Activated CD4-positive, alpha-beta T cell treated with anti-CD3 and anti-CD28 coated beads, Interleukin-2, amount 50 U/mL, for 24 hours (primary cell): Measurements from ENCODE around the gene DLG2.

Source experiments
- DNase-seq, 2 donors: peaks; one replicate each; pipeline ENCODE4 v3.0.0-alpha.2; 2020; ENCODE audit warnings: low read depth in 1 of 2, low spot score in 1 of 2

The DLG2 gene

GRCh38 chr11:83715927-83716535 lies 1911.1 kb downstream of the DLG2 start:
- DNase-seq: no peak

GRCh38 chr11:83713708-83714107 lies 1913.4 kb downstream of the DLG2 start:
- no peak for DNase-seq

GRCh38 chr11:83711106-83711527 lies 1916.0 kb downstream of the DLG2 start:
- DNase-seq: no peak

GRCh38 chr11:83709434-83709833 lies 1917.7 kb downstream of the DLG2 start:
- DNase-seq: no peak

- DNase-seq: no peak
Observed at GRCh38 chr11:83706566-83706965, 1920.6 kb downstream of the DLG2 start.

GRCh38 chr11:83702796-83703195 lies 1924.3 kb downstream of the DLG2 start:
- DNase-seq: no peak

DNA sequence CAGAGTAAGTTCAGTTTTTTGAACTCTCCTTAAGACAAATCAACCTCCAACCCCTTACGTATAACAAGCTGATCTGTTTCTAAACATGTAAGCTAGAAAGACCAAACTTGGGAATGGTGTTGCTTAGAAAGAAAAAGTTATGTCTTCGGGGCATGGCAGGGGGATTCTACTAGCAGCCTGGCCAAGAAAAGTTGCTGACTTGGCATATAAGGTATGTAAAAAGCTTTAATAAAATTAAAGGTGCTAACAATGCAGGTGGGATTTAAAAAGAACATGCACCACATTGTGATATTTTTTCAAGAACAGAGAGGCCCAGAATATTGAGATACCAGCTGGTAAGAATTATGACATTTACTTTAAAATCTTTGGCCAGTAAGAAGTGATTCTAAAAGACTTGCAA lies 1929.6 kb downstream of the DLG2 start:
- DNase-seq: no peak

GRCh38 chr11:83695046-83695445 lies 1932.1 kb downstream of the DLG2 start:
- DNase-seq: no peak

- no peak for DNase-seq
Observed at GRCh38 chr11:83694191-83694910, 1932.8 kb downstream of the DLG2 start.

DNA sequence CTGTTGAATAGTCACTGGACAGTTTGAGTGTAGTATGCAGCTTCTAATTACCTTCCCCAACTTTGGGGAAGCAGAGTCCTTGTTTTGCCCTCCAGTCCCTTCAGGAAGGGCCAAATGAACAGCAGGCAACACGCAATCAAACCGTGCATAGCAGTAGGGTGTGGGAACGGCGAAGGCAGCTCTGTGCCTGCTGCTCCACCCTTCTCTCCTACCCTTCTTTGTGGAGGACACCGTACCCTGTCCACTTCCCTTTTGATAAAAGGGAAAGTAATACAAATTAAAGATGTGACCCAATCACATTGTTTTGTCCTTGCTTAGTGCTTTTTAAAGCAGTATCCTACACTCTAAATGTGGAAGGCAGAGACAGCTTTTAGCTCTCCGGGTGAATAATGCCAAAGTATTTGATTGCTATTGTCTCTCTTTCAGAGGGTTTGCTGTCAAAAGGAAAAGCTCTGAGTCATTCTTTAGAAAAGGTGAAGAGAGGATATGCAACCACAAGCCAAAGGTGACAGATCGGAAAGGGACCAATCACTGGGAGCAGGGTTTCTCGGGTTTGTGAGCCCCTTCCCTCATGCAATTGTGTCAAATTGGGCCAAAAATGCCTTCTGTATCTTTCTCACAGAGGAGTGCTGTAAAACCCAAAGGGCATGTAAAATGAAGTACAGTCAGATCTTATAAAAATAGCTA lies 1933.7 kb downstream of the DLG2 start:
- no peak for DNase-seq

GRCh38 chr11:83692675-83693074 lies 1934.5 kb downstream of the DLG2 start:
- DNase-seq: no peak

- no peak for DNase-seq
Observed at GRCh38 chr11:83691451-83691950, 1935.6 kb downstream of the DLG2 start.

DNA sequence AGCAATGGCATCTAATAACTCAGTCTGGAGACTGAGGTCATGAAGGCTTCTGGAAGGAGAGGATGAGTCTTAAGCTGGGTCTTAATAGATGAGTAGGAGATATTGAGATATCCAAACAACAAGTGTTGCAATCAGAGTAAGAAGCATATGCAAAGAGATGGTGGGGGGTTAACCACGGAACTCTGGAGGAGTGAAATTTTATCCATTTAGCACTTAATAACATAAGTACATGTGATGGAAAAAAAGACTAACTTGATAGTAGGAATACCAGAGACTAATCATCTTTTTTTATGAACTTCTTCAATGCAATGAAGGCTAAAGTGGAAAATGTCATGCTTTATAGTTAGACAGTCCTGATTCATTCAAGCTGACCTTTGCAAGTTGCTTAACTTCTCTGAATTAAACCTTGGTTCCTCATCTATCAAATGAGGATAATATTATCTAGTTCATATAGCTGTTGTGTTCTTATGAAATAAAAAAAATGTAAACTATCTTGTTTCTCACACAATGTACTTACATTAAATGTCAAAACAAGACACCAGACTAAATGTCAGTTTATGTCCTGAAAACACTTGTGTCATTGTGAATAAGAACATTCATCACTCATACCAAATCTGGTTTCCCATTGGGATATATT lies 1937.9 kb downstream of the DLG2 start:
- DNase-seq: no peak

- no peak for DNase-seq
Observed at GRCh38 chr11:83687787-83688186, 1939.4 kb downstream of the DLG2 start.

DNA sequence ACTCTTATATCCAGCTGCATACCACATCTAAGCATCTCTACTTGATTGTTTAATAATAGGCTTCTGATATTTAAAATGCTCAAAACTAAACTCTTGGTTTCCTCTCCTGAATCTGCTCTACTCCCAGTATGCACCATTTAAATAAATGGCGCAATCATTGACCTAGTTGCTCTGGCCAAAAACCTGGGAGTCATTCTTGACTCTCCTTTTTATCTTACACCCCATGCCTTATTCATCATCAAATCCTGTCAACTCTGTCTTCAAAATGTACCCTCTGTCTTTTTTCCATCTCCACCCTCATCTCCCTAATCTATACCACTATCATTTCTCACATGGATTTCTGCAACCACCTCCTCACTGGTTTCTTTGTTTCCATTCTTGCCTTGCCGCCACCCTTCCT lies 1941.4 kb downstream of the DLG2 start:
- DNase-seq: no peak

GRCh38 chr11:83684071-83684470 lies 1943.1 kb downstream of the DLG2 start:
- DNase-seq: no peak

- DNase-seq: no peak
Observed at GRCh38 chr11:83682611-83682973, 1944.6 kb downstream of the DLG2 start.

- no peak for DNase-seq
Observed at GRCh38 chr11:83681906-83682610, 1945.1 kb downstream of the DLG2 start.

GRCh38 chr11:83681031-83681781 lies 1945.9 kb downstream of the DLG2 start:
- no peak for DNase-seq

DNA sequence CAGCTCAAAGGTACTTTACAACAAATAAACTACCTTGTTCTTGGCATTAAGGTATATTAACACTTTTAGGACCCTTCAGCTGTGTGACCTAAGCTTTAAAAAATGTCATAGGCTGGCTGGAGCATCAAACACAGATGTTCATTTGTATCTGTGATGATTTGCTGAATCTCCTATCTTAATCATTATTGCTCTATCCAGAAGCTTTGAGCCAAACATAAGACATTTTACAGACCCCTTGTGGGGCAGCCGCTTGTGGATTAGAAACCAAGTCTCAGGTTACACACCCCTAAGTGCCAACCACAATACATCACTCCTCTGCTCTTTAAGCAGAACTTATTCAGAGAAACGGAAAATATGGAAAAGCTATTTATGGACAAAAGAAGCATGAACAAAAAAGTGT lies 1946.8 kb downstream of the DLG2 start:
- DNase-seq: no peak
